IMR-90 (cell line): Measurements from ENCODE around the gene PCDHGA8. TPM values are rescaled to one million over a fixed set of nuclear protein-coding genes. Genes with fewer than 3 reads are reported as not detected.

Experiments used
- ATAC-seq: fragments of 200-7000 bp; cut with Tn5 transposase; 2 replicates; pipeline ENCODE4 v1.9.1; 2020; ENCODE audit warnings: low read depth, mild to moderate bottlenecking, moderate library complexity
- BruUV-seq: library from RNA; stranded (reverse); fragments of 400-500 nt; replicated peaks from 2 replicates; lab custom pipeline; 2021; lab: Mats Ljungman, UMichigan
- CTCF ChIA-PET: fragments of 300-600 bp; formaldehyde crosslinking; extraction: SDS; loops from one replicate; lab custom pipeline; 2021; ENCODE audit warnings: antibody characterized with exemption; lab: Yijun Ruan, JAX
- POLR2A ChIA-PET: fragments of 300-600 bp; sonication (Branson Sonifier 250); formaldehyde crosslinking; loops from one replicate; lab custom pipeline; 2022; ENCODE audit warnings: antibody characterized with exemption; ENCODE audit not compliant: unreplicated experiment; lab: Charles Lee
- DNase-seq: peaks from one replicate; pipeline ENCODE4 v3.0.0; 2013
- H2AFZ ChIP-seq: replicated peaks from 2 replicates; pipeline ENCODE3; 2013; ENCODE audit warnings: low read length, mild to moderate bottlenecking; ENCODE audit not compliant: poor library complexity
- H2AK5ac ChIP-seq: 2 replicates; pipeline ENCODE4 v1.6.1; 2013; ENCODE audit warnings: low read depth, low read length, inconsistent platforms
- H2AK9ac ChIP-seq: replicated peaks from 2 replicates; pipeline ENCODE3; 2013; ENCODE audit warnings: mild to moderate bottlenecking, low read depth, low read length, moderate library complexity; ENCODE audit not compliant: poor library complexity
- H2BK120ac ChIP-seq: 2 replicates; pipeline ENCODE4 v1.6.1; 2013; ENCODE audit warnings: low read depth, low read length, inconsistent platforms
- H2BK15ac ChIP-seq: 3 replicates; pipeline ENCODE4 v1.6.1; 2013; ENCODE audit warnings: low read depth, low read length, inconsistent platforms
- H2BK20ac ChIP-seq: 2 replicates; pipeline ENCODE4 v1.6.1; 2013; ENCODE audit warnings: low read depth, mild to moderate bottlenecking, inconsistent platforms, low read length, moderate library complexity
- H2BK5ac ChIP-seq: 2 replicates; pipeline ENCODE4 v1.6.1; 2013; ENCODE audit warnings: mild to moderate bottlenecking, low read depth, low read length, inconsistent platforms; ENCODE audit not compliant: poor library complexity, severe bottlenecking
- H3K14ac ChIP-seq: replicated peaks from 2 replicates; pipeline ENCODE4 v1.6.1; 2013; ENCODE audit warnings: low read depth, low read length, inconsistent platforms
- H3K18ac ChIP-seq: 2 replicates; pipeline ENCODE4 v1.6.1; 2013; ENCODE audit warnings: low read depth, low read length, control low read depth
- H3K23ac ChIP-seq: 2 replicates; pipeline ENCODE4 v1.6.1; 2013; ENCODE audit warnings: low read depth, low read length, inconsistent platforms
- H3K27ac ChIP-seq: 2 replicates; pipeline ENCODE4 v1.5.1; 2013; ENCODE audit warnings: mild to moderate bottlenecking, control low read depth, low read length; ENCODE audit not compliant: insufficient read depth
- H3K27me3 ChIP-seq: 2 replicates; pipeline ENCODE4 v1.6.1; 2013; ENCODE audit warnings: low read length; ENCODE audit not compliant: control insufficient read depth, insufficient read depth
- H3K36me3 ChIP-seq: 2 replicates; pipeline ENCODE4 v1.6.1; 2013; ENCODE audit warnings: low read length, mixed read lengths; ENCODE audit not compliant: control insufficient read depth, insufficient read depth
- H3K4ac ChIP-seq: 2 replicates; pipeline ENCODE4 v1.6.1; 2013; ENCODE audit warnings: low read depth, low read length, inconsistent platforms
- H3K4me1 ChIP-seq: 2 replicates; pipeline ENCODE4 v1.6.1; 2013; ENCODE audit warnings: low read length, mixed read lengths; ENCODE audit not compliant: control insufficient read depth, insufficient read depth
- H3K4me2 ChIP-seq: 2 replicates; pipeline ENCODE4 v1.6.1; 2013; ENCODE audit warnings: low read depth, mild to moderate bottlenecking, control low read depth, low read length, moderate library complexity
- H3K4me3 ChIP-seq: 2 replicates; pipeline ENCODE4 v1.5.1; 2013; ENCODE audit warnings: low read depth, mild to moderate bottlenecking, control low read depth, low read length, moderate library complexity; ENCODE audit not compliant: insufficient read depth
- H3K56ac ChIP-seq: 2 replicates; pipeline ENCODE4 v1.6.1; 2013; ENCODE audit warnings: low read length, inconsistent platforms; ENCODE audit not compliant: insufficient read depth; ENCODE audit errors: extremely low read depth
- H3K79me1 ChIP-seq, 2 experiments: 2 replicates each; pipeline ENCODE4 v1.6.1; 2013; ENCODE audit warnings: low read length in 2 of 2, inconsistent platforms in 1 of 2, low read depth in 1 of 2
- H3K9ac ChIP-seq: 2 replicates; pipeline ENCODE4 v1.6.1; 2013; ENCODE audit warnings: low read depth, low read length, control low read depth
- H3K9me1 ChIP-seq: 2 replicates; pipeline ENCODE4 v1.6.1; 2013; ENCODE audit warnings: low read length, inconsistent platforms; ENCODE audit not compliant: insufficient read depth
- H3K9me3 ChIP-seq: 2 replicates; pipeline ENCODE4 v1.6.1; 2013; ENCODE audit warnings: low read length; ENCODE audit not compliant: control insufficient read depth, insufficient read depth
- H4K20me1 ChIP-seq: 2 replicates; pipeline ENCODE4 v1.6.1; 2013; ENCODE audit warnings: low read length, inconsistent platforms; ENCODE audit not compliant: insufficient read depth
- H4K5ac ChIP-seq: 2 replicates; pipeline ENCODE4 v1.6.1; 2013; ENCODE audit warnings: mild to moderate bottlenecking, low read depth, low read length, control low read depth
- H4K8ac ChIP-seq, 2 experiments: 2 replicates each; pipeline ENCODE4 v1.6.1; 2013; ENCODE audit warnings: low read depth in 2 of 2, low read length in 2 of 2, control low read depth in 1 of 2, inconsistent platforms in 1 of 2
- H4K91ac ChIP-seq: 2 replicates; pipeline ENCODE4 v1.6.1; 2013; ENCODE audit warnings: low read depth, low read length, inconsistent platforms; ENCODE audit not compliant: insufficient read depth
- BHLHE40 ChIP-seq: fragments of 150-350 bp; IDR thresholded peaks from 2 replicates; pipeline ENCODE4 v1.6.1; 2016; ENCODE audit warnings: mild to moderate bottlenecking, low read depth, low read length
- CEBPB ChIP-seq: IDR thresholded peaks from 2 replicates; pipeline ENCODE4 v1.6.1; 2012; ENCODE audit warnings: low read depth, low read length, improper control_type of control experiment
- CHD1 ChIP-seq: IDR thresholded peaks from 2 replicates; pipeline ENCODE4 v1.6.1; 2012; ENCODE audit warnings: low read depth, low read length, improper control_type of control experiment
- FOS ChIP-seq: fragments of 150-350 bp; IDR thresholded peaks from 2 replicates; pipeline ENCODE4 v1.6.1; 2016; ENCODE audit warnings: low read depth, low read length
- MAFK ChIP-seq: IDR thresholded peaks from 2 replicates; pipeline ENCODE4 v1.6.1; 2012; ENCODE audit warnings: low read depth, low read length, improper control_type of control experiment
- MAZ ChIP-seq: IDR thresholded peaks from 2 replicates; pipeline ENCODE4 v1.6.1; 2012; ENCODE audit warnings: low read depth, mild to moderate bottlenecking, low read length, improper control_type of control experiment, moderate library complexity, borderline replicate concordance
- MXI1 ChIP-seq: IDR thresholded peaks from 2 replicates; pipeline ENCODE4 v1.6.1; 2012; ENCODE audit warnings: low read depth, mild to moderate bottlenecking, low read length, moderate library complexity, borderline replicate concordance
- NFE2L2 ChIP-seq: fragments of 150-350 bp; IDR thresholded peaks from 2 replicates; pipeline ENCODE4 v1.6.1; 2016; ENCODE audit warnings: low read depth, mild to moderate bottlenecking, low read length
- POLR2A ChIP-seq: IDR thresholded peaks from 2 replicates; pipeline ENCODE4 v1.6.1; 2012; ENCODE audit warnings: mild to moderate bottlenecking, low read depth, low read length
- RAD21 ChIP-seq: IDR thresholded peaks from 2 replicates; pipeline ENCODE4 v1.6.1; 2012; ENCODE audit warnings: low read length, improper control_type of control experiment
- RCOR1 ChIP-seq: IDR thresholded peaks from 2 replicates; pipeline ENCODE4 v1.6.1; 2012; ENCODE audit warnings: mild to moderate bottlenecking, low read length, improper control_type of control experiment; ENCODE audit not compliant: insufficient replicate concordance
- RFX5 ChIP-seq: IDR thresholded peaks from 2 replicates; pipeline ENCODE4 v1.8.0; 2012; ENCODE audit warnings: low read depth, mild to moderate bottlenecking, low read length, moderate library complexity
- SMC3 ChIP-seq: fragments of 150-350 bp; IDR thresholded peaks from 2 replicates; pipeline ENCODE4 v1.6.1; 2016; ENCODE audit warnings: low read depth, mild to moderate bottlenecking, antibody characterized with exemption, low read length, moderate library complexity
- WGBS, 2 experiments: methylation state at CpG; one replicate each; pipeline versions ENCODE4 v1.1.5 to v1.1.7; 2013; ENCODE audit warnings: missing lambda C conversion rate in 2 of 2; ENCODE audit not compliant: insufficient read length in 1 of 2; ENCODE audit errors: extremely low coverage in 2 of 2; 5-methylcytosine and 5-hydroxymethylcytosine counted together
- dilution Hi-C: fragments of 300-500 bp; cut with HindIII; formaldehyde crosslinking; loops from one replicate; pipeline ENCODE4 v1.14.3; 2018; ENCODE audit warnings: low sequenced_read_pairs; ENCODE audit not compliant: unreplicated experiment
- in situ Hi-C: fragments of 300-500 bp; cut with MboI; formaldehyde crosslinking; loops from 3 replicates; pipeline ENCODE4 v1.14.3; 2019; ENCODE audit warnings: low sequenced_read_pairs, inconsistent platforms, mixed read lengths
- intact Hi-C: fragments of 100-400 bp; cut with micrococcal nuclease; formaldehyde crosslinking; loops from 2 replicates; pipeline ENCODE4 v1.10.0; 2022
- polyA plus RNA-seq, 3 experiments: library from polyadenylated mRNA; depleted of rRNA; stranded (reverse); fragments of >200 nt; gene quantifications; 2 replicates each; pipeline ENCODE4 v1.2.3, GENCODE V29; 2012; ENCODE audit warnings: low replicate concordance in 1 of 3
- total RNA-seq: library from RNA; depleted of rRNA; stranded (reverse); fragments of >200 nt; gene quantifications from 2 replicates; pipeline ENCODE4 v1.2.3, GENCODE V29; 2012
- TF ChIP-seq, protein P1 (sequence below): conservative IDR thresholded peaks from 2 replicates; pipeline ENCODE4 v1.5.1; 2012; ENCODE audit warnings: mild to moderate bottlenecking, low read depth, low read length, improper control_type of control experiment
- TF ChIP-seq, protein P2 (sequence below): fragments of 150-350 bp; IDR thresholded peaks from 2 replicates; pipeline ENCODE4 v1.6.1; 2017; ENCODE audit warnings: mild to moderate bottlenecking, antibody characterized with exemption, low read length, low read depth
- TF ChIP-seq, protein P3 (sequence below): fragments of 150-350 bp; IDR thresholded peaks from 2 replicates; pipeline ENCODE4 v1.6.1; 2016; ENCODE audit warnings: low read depth, mild to moderate bottlenecking, low read length, moderate library complexity, borderline replicate concordance

PCDHGA8 gene
- total and polyA plus RNA-seq, 2 of the 4 experiments (the other 2 are of a cell fraction) = 0.89 to 2.0 TPM

DNA sequence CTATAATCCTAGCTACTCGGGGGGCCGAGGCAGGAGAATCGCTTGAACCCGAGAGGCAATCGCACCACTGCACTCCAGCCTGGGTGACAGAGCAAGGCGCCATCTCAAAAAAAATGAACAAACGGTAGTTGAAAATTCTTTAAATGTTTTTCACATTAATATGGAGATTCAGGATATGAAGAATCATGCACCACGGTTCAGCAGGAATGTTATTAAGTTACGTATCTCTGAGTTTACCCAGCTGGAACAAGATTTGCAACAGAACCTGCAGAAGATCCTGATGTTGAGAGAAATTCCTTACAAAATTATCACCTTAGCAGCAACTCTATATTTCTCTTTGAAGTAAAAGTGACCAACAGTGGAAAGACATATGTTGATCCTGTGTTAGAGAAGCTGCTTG lies 47.9 kb downstream of the PCDHGA8 start:
- no peak overlapping the region for H3K4me2 ChIP-seq
- no peak overlapping the region for H4K91ac ChIP-seq
- dilution Hi-C loops = no loop called here
- ATAC-seq (no peak), DNase-seq (no peak)
- intact Hi-C loops = no loop called here
- no peak overlapping the region for H2BK5ac ChIP-seq
- no peak overlapping the region for H4K8ac ChIP-seq
- 93% methylated on average over 3 of the region's 9 CpGs; no CpG with 5 or more reads in 1 of the 2 experiments for WGBS, 2 experiments
- ChIA-PET POLR2A (no interaction called here), CTCF (interaction anchor here (0.8 kb wide), 1 partner anchor 10 kb away, joined by 3 read pairs; the partner anchor contains the start of gene PCDHGA12)
- H3K36me3 ChIP-seq = peaks cover 11% of the 10 kb centered on the region
- no peak overlapping the region for H3K4ac ChIP-seq
- no peak overlapping the region for H2BK20ac ChIP-seq
- no peaks in the 10 kb centered on the region for H3K9me1 ChIP-seq
- no peak overlapping the region for H2AK5ac ChIP-seq
- no peak overlapping the region for H3K23ac ChIP-seq
- H3K56ac ChIP-seq = no peak overlapping the region
- TF ChIP-seq NFE2L2 (no peak), MXI1 (no peak), POLR2A (no peak), CHD1 (no peak), RCOR1 (no peak), RAD21 (no peak), BHLHE40 (no peak), CEBPB (no peak), SMC3 (no peak), FOS (no peak), MAFK (no peak), RFX5 (no peak), MAZ (no peak)
- TF ChIP-seq, protein P1, sequence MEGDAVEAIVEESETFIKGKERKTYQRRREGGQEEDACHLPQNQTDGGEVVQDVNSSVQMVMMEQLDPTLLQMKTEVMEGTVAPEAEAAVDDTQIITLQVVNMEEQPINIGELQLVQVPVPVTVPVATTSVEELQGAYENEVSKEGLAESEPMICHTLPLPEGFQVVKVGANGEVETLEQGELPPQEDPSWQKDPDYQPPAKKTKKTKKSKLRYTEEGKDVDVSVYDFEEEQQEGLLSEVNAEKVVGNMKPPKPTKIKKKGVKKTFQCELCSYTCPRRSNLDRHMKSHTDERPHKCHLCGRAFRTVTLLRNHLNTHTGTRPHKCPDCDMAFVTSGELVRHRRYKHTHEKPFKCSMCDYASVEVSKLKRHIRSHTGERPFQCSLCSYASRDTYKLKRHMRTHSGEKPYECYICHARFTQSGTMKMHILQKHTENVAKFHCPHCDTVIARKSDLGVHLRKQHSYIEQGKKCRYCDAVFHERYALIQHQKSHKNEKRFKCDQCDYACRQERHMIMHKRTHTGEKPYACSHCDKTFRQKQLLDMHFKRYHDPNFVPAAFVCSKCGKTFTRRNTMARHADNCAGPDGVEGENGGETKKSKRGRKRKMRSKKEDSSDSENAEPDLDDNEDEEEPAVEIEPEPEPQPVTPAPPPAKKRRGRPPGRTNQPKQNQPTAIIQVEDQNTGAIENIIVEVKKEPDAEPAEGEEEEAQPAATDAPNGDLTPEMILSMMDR = no peak
- TF ChIP-seq, protein P2, sequence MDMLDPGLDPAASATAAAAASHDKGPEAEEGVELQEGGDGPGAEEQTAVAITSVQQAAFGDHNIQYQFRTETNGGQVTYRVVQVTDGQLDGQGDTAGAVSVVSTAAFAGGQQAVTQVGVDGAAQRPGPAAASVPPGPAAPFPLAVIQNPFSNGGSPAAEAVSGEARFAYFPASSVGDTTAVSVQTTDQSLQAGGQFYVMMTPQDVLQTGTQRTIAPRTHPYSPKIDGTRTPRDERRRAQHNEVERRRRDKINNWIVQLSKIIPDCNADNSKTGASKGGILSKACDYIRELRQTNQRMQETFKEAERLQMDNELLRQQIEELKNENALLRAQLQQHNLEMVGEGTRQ = no peak
- TF ChIP-seq, protein P3, sequence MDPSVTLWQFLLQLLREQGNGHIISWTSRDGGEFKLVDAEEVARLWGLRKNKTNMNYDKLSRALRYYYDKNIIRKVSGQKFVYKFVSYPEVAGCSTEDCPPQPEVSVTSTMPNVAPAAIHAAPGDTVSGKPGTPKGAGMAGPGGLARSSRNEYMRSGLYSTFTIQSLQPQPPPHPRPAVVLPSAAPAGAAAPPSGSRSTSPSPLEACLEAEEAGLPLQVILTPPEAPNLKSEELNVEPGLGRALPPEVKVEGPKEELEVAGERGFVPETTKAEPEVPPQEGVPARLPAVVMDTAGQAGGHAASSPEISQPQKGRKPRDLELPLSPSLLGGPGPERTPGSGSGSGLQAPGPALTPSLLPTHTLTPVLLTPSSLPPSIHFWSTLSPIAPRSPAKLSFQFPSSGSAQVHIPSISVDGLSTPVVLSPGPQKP = no peak
- no peak overlapping the region for H3K4me3 ChIP-seq
- in situ Hi-C loops = no loop called here
- no TSS peak for BruUV-seq
- no peak overlapping the region for H4K5ac ChIP-seq
- H3K14ac ChIP-seq = no peak overlapping the region
- H3K27ac ChIP-seq = no peak overlapping the region
- no peak overlapping the region for H3K9ac ChIP-seq
- peaks cover 28 to 33% of the 10 kb centered on the region in 2 experiments for H3K79me1 ChIP-seq
- H3K4me1 ChIP-seq = peaks cover 2% of the 10 kb centered on the region; the same call in 1 of the 2 replicates
- no peak overlapping the region for H2BK15ac ChIP-seq
- H3K18ac ChIP-seq = no peak overlapping the region
- peaks cover 10% of the 10 kb centered on the region; the same call in 1 of the 2 replicates for H3K9me3 ChIP-seq
- H3K27me3 ChIP-seq = no peaks in the 10 kb centered on the region
- no peak overlapping the region for H2AK9ac ChIP-seq
- H2BK120ac ChIP-seq = no peak overlapping the region
- no peak overlapping the region for H2AFZ ChIP-seq
- no peaks in the 10 kb centered on the region for H4K20me1 ChIP-seq
